Sigmoid colon (tissue), 7 donors: ENCODE data around the gene SPNS1. TPM values are rescaled to one million over a fixed set of nuclear protein-coding genes. Genes with fewer than 3 reads are reported as not detected.

Experiments used
- DNase-seq: peaks from one replicate; pipeline ENCODE4 v3.0.0-alpha.2; 2019
- H3K27ac ChIP-seq, 4 donors: fragments of 200-600 bp; sonication (generic); one replicate each; pipeline ENCODE4 v1.5.1; 2016 to 2019; ENCODE audit warnings: mild to moderate bottlenecking in 1 of 4
- H3K27me3 ChIP-seq, 3 donors: fragments of 200-600 bp; sonication (generic); one replicate each; pipeline ENCODE4 v1.5.1; 2019; ENCODE audit warnings: mild to moderate bottlenecking in 1 of 3
- H3K36me3 ChIP-seq, 4 donors: fragments of 200-600 bp; sonication (generic); one replicate each; pipeline ENCODE4 v1.5.1; 2016 to 2019
- H3K4me1 ChIP-seq, 4 donors: fragments of 200-600 bp; sonication (generic); one replicate each; pipeline ENCODE4 v1.5.1; 2017 to 2019
- H3K4me3 ChIP-seq, 4 donors: fragments of 200-600 bp; sonication (generic); one replicate each; pipeline ENCODE4 v1.5.1; 2017 to 2019; ENCODE audit warnings: mild to moderate bottlenecking in 2 of 4, moderate library complexity in 1 of 4
- H3K9me3 ChIP-seq, 4 donors: fragments of 200-600 bp in 3 of 4; sonication (generic) in 3 of 4; one replicate each; pipeline versions ENCODE4 v1.5.1 to v1.6.1; 2013 to 2019
- EP300 ChIP-seq, 4 donors: sonication (generic); formaldehyde crosslinking; IDR thresholded peaks; one replicate each; pipeline ENCODE4 v1.6.1; 2017; ENCODE audit warnings: antibody characterized with exemption in 4 of 4
- POLR2A ChIP-seq, 2 donors: fragments of 450-650 bp; IDR thresholded peaks; one replicate each; pipeline ENCODE4 v1.6.1; 2016; ENCODE audit warnings: antibody characterized with exemption in 2 of 2, mild to moderate bottlenecking in 2 of 2, moderate library complexity in 2 of 2
- POLR2AphosphoS5 ChIP-seq, 4 donors: sonication (generic); formaldehyde crosslinking; IDR thresholded peaks; one replicate each; pipeline ENCODE4 v1.6.1; 2017; ENCODE audit warnings: antibody characterized with exemption in 4 of 4
- WGBS, 2 donors: extraction: QIAGEN DNeasy Blood & Tissue Kit; methylation state at CpG; one replicate each; pipeline ENCODE4 v1.1.7; 2013; 5-methylcytosine and 5-hydroxymethylcytosine counted together
- intact Hi-C: fragments of 100-400 bp; cut with DNase I; formaldehyde crosslinking; loops from one replicate; pipeline ENCODE4 v1.15.1; 2023
- polyA plus RNA-seq, 3 donors: library from polyadenylated mRNA; stranded (reverse); fragments of 200-250 nt; gene quantifications; one replicate each; pipeline ENCODE4 v1.2.3, GENCODE V29; 2013
- total RNA-seq, 4 donors: library from RNA; depleted of rRNA; stranded (reverse); fragments of >200 nt; gene quantifications; one replicate each; pipeline ENCODE4 v1.1.0, GENCODE V29; 2016
- TF ChIP-seq, protein P1 (sequence below), 4 experiments: fragments of 450-650 bp in 3 of 4; fragments of 200-600 bp in 1 of 4; IDR thresholded peaks; one replicate each; pipeline ENCODE4 v1.5.1; 2016 to 2019; ENCODE audit warnings: antibody characterized with exemption in 4 of 4, mild to moderate bottlenecking in 3 of 4, moderate library complexity in 2 of 4
- donor health status: healthy with polysubstance abuse.
- donor health status: Bipolar disorder and iron deficiency.
- donor health status: healthy.

SPNS1 gene
- total and polyA plus RNA-seq, 7 donors, result 6.6 to 40.2 (median 14.5) TPM

DNA sequence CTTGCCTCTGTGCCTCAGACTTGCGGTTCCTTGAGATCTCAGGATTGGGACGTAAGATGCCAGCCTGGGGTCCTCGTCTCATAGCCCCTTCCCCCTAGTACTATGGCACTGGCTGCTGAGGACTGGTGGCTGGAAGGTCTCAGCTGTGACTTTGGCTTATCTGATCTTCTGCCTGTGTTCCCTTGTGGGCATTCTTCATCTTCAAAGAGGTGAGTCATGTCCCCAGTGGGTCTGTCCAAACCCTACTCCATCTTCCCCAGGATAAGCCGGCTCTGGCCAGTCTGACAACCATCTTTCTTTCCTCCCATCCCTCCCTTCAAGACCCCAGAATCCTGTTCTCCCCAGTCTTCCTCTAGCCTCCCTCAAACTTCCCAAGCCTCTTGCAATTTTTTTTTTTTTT, 39.2 kb upstream of the SPNS1 start:
- Histone ChIP-seq H3K27ac (no peak overlapping the region), H3K4me3 (no peak overlapping the region), H3K9me3 (no peaks in the 10 kb centered on the region), H3K4me1 (peaks cover 0 to 11% (median 3%) of the 10 kb centered on the region in 4 donors), H3K27me3 (no peaks in the 10 kb centered on the region), H3K36me3 (no peaks in the 10 kb centered on the region)
- no peak for TF ChIP-seq POLR2AphosphoS5 (IDR thresholded peaks at IDR 0.05)
- TF ChIP-seq, protein P1, sequence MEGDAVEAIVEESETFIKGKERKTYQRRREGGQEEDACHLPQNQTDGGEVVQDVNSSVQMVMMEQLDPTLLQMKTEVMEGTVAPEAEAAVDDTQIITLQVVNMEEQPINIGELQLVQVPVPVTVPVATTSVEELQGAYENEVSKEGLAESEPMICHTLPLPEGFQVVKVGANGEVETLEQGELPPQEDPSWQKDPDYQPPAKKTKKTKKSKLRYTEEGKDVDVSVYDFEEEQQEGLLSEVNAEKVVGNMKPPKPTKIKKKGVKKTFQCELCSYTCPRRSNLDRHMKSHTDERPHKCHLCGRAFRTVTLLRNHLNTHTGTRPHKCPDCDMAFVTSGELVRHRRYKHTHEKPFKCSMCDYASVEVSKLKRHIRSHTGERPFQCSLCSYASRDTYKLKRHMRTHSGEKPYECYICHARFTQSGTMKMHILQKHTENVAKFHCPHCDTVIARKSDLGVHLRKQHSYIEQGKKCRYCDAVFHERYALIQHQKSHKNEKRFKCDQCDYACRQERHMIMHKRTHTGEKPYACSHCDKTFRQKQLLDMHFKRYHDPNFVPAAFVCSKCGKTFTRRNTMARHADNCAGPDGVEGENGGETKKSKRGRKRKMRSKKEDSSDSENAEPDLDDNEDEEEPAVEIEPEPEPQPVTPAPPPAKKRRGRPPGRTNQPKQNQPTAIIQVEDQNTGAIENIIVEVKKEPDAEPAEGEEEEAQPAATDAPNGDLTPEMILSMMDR (IDR thresholded peaks at IDR 0.05), result no peak
- no peak for TF ChIP-seq POLR2A (IDR thresholded peaks at IDR 0.05)
- TF ChIP-seq EP300 (IDR thresholded peaks at IDR 0.05), result no peak
- WGBS, 2 donors, result 95% methylated on average over 4 of the region's 4 CpGs
- intact Hi-C loops, result no loop called here
- no peak for DNase-seq

DNA sequence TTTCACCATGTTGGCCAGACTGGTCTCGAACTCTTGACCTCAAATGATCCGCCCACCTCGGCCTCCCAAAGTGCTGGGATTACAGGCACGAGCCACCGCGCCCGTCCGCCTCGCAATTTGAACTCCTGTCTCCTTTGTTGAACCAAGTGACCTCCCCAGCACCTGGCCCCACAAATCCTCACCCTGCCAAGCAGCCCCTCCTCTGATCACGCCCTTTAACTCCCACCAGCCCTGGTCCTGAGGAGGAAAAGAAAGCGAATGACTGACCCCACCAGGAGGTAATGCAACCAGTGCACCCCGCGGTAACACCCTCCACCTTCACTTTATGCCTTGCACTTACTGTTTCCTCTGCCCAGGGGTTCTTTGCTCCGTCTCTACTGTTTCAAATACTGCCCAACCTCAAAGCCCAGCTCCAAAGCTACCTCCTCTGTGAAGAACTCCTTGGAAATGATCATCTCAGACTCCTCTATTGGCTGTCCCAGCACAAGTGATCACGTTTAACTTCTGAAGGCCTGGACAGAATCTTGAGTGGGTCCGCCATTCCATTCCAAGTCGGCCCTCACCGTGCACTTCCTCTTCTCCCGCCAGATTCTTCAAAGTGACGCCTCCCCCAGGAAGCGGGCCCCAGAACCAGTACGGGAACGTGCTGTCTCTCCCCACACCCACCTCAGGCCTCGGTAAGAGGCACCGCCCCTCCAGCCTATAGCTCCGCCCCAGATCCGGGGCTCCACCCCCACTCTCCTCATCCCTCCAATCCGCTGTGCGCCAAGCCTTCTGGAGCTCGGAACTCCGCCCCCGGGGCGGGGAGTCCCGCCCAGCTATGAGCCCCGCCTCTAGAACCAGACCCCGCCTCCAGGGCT, 38.4 kb upstream of the SPNS1 start:
- Histone ChIP-seq H3K4me1 (peaks cover 0 to 11% (median 3%) of the 10 kb centered on the region in 4 donors), H3K9me3 (no peaks in the 10 kb centered on the region), H3K27me3 (no peaks in the 10 kb centered on the region), H3K4me3 (peak overlapping the region in 2 of 4 donors; percentile 4 to 36), H3K36me3 (no peaks in the 10 kb centered on the region), H3K27ac (no peak overlapping the region)
- 12 to 29% methylated on average over 36 of the region's 36 CpGs for WGBS, 2 donors
- TF ChIP-seq, protein P1 (IDR thresholded peaks at IDR 0.05), result no peak
- no peak for TF ChIP-seq EP300 (IDR thresholded peaks at IDR 0.05)
- no peak for TF ChIP-seq POLR2AphosphoS5 (IDR thresholded peaks at IDR 0.05)
- TF ChIP-seq POLR2A (IDR thresholded peaks at IDR 0.05), result no peak
- intact Hi-C loops, result no loop called here
- DNase-seq, result peak; percentile 82

DNA sequence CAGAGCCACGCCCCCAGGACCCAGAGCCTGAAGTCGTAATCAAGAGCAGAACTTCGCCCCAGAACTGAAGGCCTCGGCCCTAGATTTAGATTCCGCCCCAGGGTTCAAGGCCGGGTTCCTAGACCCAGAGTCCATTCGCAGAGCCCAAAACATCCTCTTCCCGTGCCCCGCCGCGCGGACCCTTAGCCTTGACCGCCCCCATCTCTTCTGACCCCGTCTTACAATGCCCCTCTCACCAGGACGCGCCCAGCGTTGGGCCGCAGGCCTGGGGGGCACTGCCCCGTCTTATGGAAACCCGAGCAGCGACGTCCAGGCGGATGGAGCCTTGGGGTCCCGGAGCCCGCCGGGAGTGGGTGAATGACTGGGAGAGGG, 37.8 kb upstream of the SPNS1 start:
- TF ChIP-seq POLR2AphosphoS5 (IDR thresholded peaks at IDR 0.05) (no peak), POLR2A (IDR thresholded peaks at IDR 0.05) (no peak), EP300 (IDR thresholded peaks at IDR 0.05) (no peak)
- TF ChIP-seq, protein P1 (IDR thresholded peaks at IDR 0.05), result no peak
- intact Hi-C loops, result no loop called here
- H3K36me3 ChIP-seq, result no peaks in the 10 kb centered on the region
- DNase-seq, result no peak
- no peaks in the 10 kb centered on the region for H3K27me3 ChIP-seq
- 72 to 76% methylated on average over 26 of the region's 26 CpGs for WGBS, 2 donors
- peak overlapping the region in 2 of 4 donors; percentile 4 to 36 for H3K4me3 ChIP-seq
- H3K4me1 ChIP-seq, result peaks cover 0 to 11% (median 3%) of the 10 kb centered on the region in 4 donors
- H3K27ac ChIP-seq, result no peak overlapping the region
- H3K9me3 ChIP-seq, result no peaks in the 10 kb centered on the region

DNA sequence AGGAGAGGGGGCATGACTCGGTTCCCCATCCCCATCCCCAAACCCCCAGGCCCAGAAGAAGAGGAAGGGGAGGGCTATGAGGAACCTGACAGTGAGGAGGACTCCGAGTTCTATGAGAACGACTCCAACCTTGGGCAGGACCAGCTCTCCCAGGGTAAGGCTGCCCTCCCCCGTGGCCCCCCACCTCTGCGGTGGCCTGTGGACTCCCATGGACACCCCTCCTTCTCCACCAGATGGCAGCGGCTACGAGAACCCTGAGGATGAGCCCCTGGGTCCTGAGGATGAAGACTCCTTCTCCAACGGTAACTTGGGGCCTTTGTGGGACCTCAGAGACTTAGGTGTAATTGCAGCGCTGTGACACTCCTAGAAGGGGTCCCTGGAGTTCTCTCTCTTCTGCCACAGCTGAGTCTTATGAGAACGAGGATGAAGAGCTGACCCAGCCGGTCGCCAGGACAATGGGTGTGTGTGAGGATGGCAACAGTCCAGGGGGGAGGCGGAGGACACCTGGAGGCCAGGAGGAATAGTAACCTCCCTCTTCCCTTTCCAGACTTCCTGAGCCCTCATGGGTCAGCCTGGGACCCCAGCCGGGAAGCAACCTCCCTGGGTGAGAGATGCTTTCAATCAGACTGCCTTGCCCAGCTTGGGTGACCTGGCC, 37.2 kb upstream of the SPNS1 start:
- 64 to 84% methylated on average over 14 of the region's 14 CpGs for WGBS, 2 donors
- H3K27me3 ChIP-seq, result no peaks in the 10 kb centered on the region
- DNase-seq, result no peak
- H3K9me3 ChIP-seq, result no peaks in the 10 kb centered on the region
- H3K4me1 ChIP-seq, result peaks cover 0 to 11% (median 3%) of the 10 kb centered on the region in 4 donors
- H3K36me3 ChIP-seq, result no peaks in the 10 kb centered on the region
- H3K27ac ChIP-seq, result no peak overlapping the region
- intact Hi-C loops, result no loop called here
- no peak overlapping the region for H3K4me3 ChIP-seq
- TF ChIP-seq POLR2A (IDR thresholded peaks at IDR 0.05), result no peak
- TF ChIP-seq, protein P1 (IDR thresholded peaks at IDR 0.05), result no peak
- TF ChIP-seq EP300 (IDR thresholded peaks at IDR 0.05), result no peak
